GM12878 (cell line): Measurements from ENCODE around the gene SCYL3. TPM values are rescaled to one million over a fixed set of nuclear protein-coding genes. Genes with fewer than 3 reads are reported as not detected.
A peak's percentile ranks its signal among the peaks of the same experiment; 100 is the strongest.

Experiments
- ATAC-seq: fragments of 200-7000 bp; cut with Tn5 transposase; 3 replicates; pipeline ENCODE4 v1.9.1; 2020; ENCODE audit warnings: mild to moderate bottlenecking, moderate library complexity
- BruUV-seq: library from RNA; stranded (reverse); fragments of 400-500 nt; replicated peaks from 2 replicates; lab custom pipeline; 2021; lab: Mats Ljungman, UMichigan
- CTCF ChIA-PET: fragments of 300-600 bp; sonication (Branson Sonifier 250); formaldehyde crosslinking; extraction: SDS; loops from one replicate; lab custom pipeline; 2021; ENCODE audit warnings: inconsistent platforms; lab: Yijun Ruan, JAX
- POLR2A ChIA-PET: fragments of 350-600 bp; formaldehyde crosslinking; extraction: SDS; loops from one replicate; lab custom pipeline; 2021; ENCODE audit warnings: inconsistent platforms; lab: Charles Lee
- RAD21 ChIA-PET: fragments of 300-600 bp; sonication (Branson Sonifier 250); formaldehyde crosslinking; loops from one replicate; lab custom pipeline; 2023; ENCODE audit warnings: antibody characterized with exemption; ENCODE audit not compliant: unreplicated experiment; lab: Charles Lee
- SMC1A ChIA-PET: fragments of 300-600 bp; sonication (Branson Sonifier 250); formaldehyde crosslinking; loops from one replicate; lab custom pipeline; 2023; ENCODE audit not compliant: unreplicated experiment, uncharacterized antibody; lab: Charles Lee
- DNase-seq: peaks from one replicate; pipeline ENCODE4 v3.0.0-alpha.2; 2011; ENCODE audit warnings: low read depth, low spot score
- FAIRE-seq: peaks from 3 replicates; lab custom pipeline; 2011; peaks lifted over from hg19 to GRCh38; lab: Jason Lieb, UNC
- H2AFZ ChIP-seq: 2 replicates; pipeline ENCODE4 v1.6.0; 2011; ENCODE audit warnings: low read depth, low read length, control low read depth; ENCODE audit not compliant: control insufficient read depth
- H3K27ac ChIP-seq: 2 replicates; pipeline ENCODE4 v1.5.1; 2011; ENCODE audit warnings: control low read depth; ENCODE audit not compliant: control insufficient read depth, insufficient read depth
- H3K27me3 ChIP-seq, 2 experiments: replicated peaks in 1 of 2; 2 replicates each; pipeline versions ENCODE4 v1.6.0 to v1.6.1; 2011; ENCODE audit warnings: low read length in 1 of 2; ENCODE audit not compliant: control insufficient read depth in 2 of 2, insufficient read depth in 2 of 2
- H3K36me3 ChIP-seq, 2 experiments: 2 replicates each; pipeline ENCODE4 v1.5.1; 2011; ENCODE audit warnings: low read length in 1 of 2; ENCODE audit not compliant: control insufficient read depth in 2 of 2, insufficient read depth in 2 of 2
- H3K4me1 ChIP-seq: 2 replicates; pipeline ENCODE4 v1.6.1; 2011; ENCODE audit warnings: mild to moderate bottlenecking, low read length, moderate library complexity, mixed read lengths; ENCODE audit not compliant: control insufficient read depth, insufficient read depth
- H3K4me2 ChIP-seq: 2 replicates; pipeline ENCODE4 v1.6.0; 2011; ENCODE audit warnings: control low read depth; ENCODE audit not compliant: control insufficient read depth, insufficient read depth
- H3K4me3 ChIP-seq: fragments of 200-600 bp; sonication (generic); 2 replicates; pipeline ENCODE4 v1.5.1; 2016
- H3K79me2 ChIP-seq: 2 replicates; pipeline ENCODE4 v1.6.0; 2011; ENCODE audit warnings: low read length; ENCODE audit not compliant: control insufficient read depth, insufficient read depth
- H3K9ac ChIP-seq: 2 replicates; pipeline ENCODE4 v1.8.0; 2011; ENCODE audit warnings: low read length, control low read depth, mixed read lengths; ENCODE audit not compliant: control insufficient read depth, insufficient read depth
- H3K9me3 ChIP-seq: replicated peaks from 3 replicates; pipeline ENCODE4 v1.5.1; 2011; ENCODE audit warnings: mild to moderate bottlenecking, low read length; ENCODE audit not compliant: control insufficient read depth, insufficient read depth
- H4K20me1 ChIP-seq: 2 replicates; pipeline ENCODE4 v1.6.0; 2011; ENCODE audit not compliant: control insufficient read depth, insufficient read depth
- DPF2 ChIP-seq: fragments of 450-650 bp; IDR thresholded peaks from 2 replicates; pipeline ENCODE4 v1.6.1; 2017; ENCODE audit warnings: mild to moderate bottlenecking
- EP300 ChIP-seq, 2 experiments: fragments of 150-350 bp in 1 of 2; IDR thresholded peaks; 2 replicates each; pipeline ENCODE4 v1.6.1; 2011 to 2012; ENCODE audit warnings: low read depth in 2 of 2, low read length in 2 of 2, borderline replicate concordance in 1 of 2, improper control_type of control experiment in 1 of 2, inconsistent platforms in 1 of 2; ENCODE audit not compliant: control insufficient read depth in 1 of 2
- IKZF1 ChIP-seq: fragments of 450-650 bp; conservative IDR thresholded peaks from 2 replicates; pipeline ENCODE4 v1.6.1; 2017; ENCODE audit warnings: antibody characterized with exemption, mild to moderate bottlenecking
- IRF4 ChIP-seq: IDR thresholded peaks from 2 replicates; pipeline ENCODE4 v1.6.1; 2011; ENCODE audit warnings: low read depth, low read length
- POLR2AphosphoS5 ChIP-seq: IDR thresholded peaks from 2 replicates; pipeline ENCODE4 v1.6.1; 2011; ENCODE audit warnings: mild to moderate bottlenecking, low read length, inconsistent platforms
- SPI1 ChIP-seq: IDR thresholded peaks from 2 replicates; pipeline ENCODE4 v1.6.1; 2011; ENCODE audit warnings: low read depth, mild to moderate bottlenecking, low read length, moderate library complexity, borderline replicate concordance; ENCODE audit not compliant: insufficient read depth
- TAF1 ChIP-seq: IDR thresholded peaks from 2 replicates; pipeline ENCODE4 v1.6.1; 2011; ENCODE audit warnings: mild to moderate bottlenecking, low read depth, low read length, borderline replicate concordance
- WGBS: methylation state at CpG from one replicate; pipeline ENCODE4 v1.1.6; 2016; ENCODE audit warnings: low lambda C conversion rate; ENCODE audit not compliant: insufficient replicate concordance, insufficient coverage; ENCODE audit errors: missing lambda C conversion rate; 5-methylcytosine and 5-hydroxymethylcytosine counted together
- in situ Hi-C: fragments of 300-500 bp; cut with MboI; formaldehyde crosslinking; loops from 9 replicates; pipeline ENCODE4 v1.14.3; 2018; ENCODE audit warnings: mixed read lengths
- intact Hi-C: fragments of 100-400 bp; cut with micrococcal nuclease; formaldehyde crosslinking; loops from one replicate; pipeline ENCODE4 v1.14.2; 2022; ENCODE audit not compliant: unreplicated experiment
- polyA plus RNA-seq, 11 experiments: library from polyadenylated mRNA; depleted of rRNA in 4 of 11; unstranded in 6 of 11; stranded (reverse) in 5 of 11; fragments of >200 nt; fragmentation: Nextera tagmentation in 4 of 11; fragmentation: Illumina TruSeq in 1 of 11; extraction: Ambion mirVana in 4 of 11; extraction: Trizol in 1 of 11; gene quantifications; 1 replicate in 1 of 11; 2 replicates in 10 of 11; pipeline versions ENCODE4 v1.2.1 to v1.2.3, GENCODE V29; 2011 to 2016; ENCODE audit warnings: inconsistent platforms in 2 of 11, missing spikeins in 2 of 11, low read depth in 1 of 11
- total RNA-seq, 4 experiments: library from RNA; depleted of rRNA in 3 of 4; stranded (reverse); fragments of >200 nt in 3 of 4; fragmentation: Illumina TruSeq in 1 of 4; extraction: Trizol in 1 of 4; gene quantifications; 2 replicates each; pipeline versions ENCODE4 v1.2.1 to v1.2.3, GENCODE V29; 2013 to 2021
- TF ChIP-seq, protein P1 (sequence below): fragments of 450-650 bp; IDR thresholded peaks from 2 replicates; pipeline ENCODE4 v1.6.1; 2017; ENCODE audit warnings: antibody characterized with exemption, mild to moderate bottlenecking, moderate library complexity
- TF ChIP-seq, protein P2 (sequence below): fragments of 450-650 bp; conservative IDR thresholded peaks from 2 replicates; pipeline ENCODE4 v1.6.1; 2017; ENCODE audit warnings: mild to moderate bottlenecking, moderate library complexity

SCYL3 gene
- total and polyA plus RNA-seq, 10 of the 15 experiments (the other 5 are each of a cell fraction or from before 2014, with no cell fraction given): 4.3 to 14.3 (median 10.3) TPM

DNA sequence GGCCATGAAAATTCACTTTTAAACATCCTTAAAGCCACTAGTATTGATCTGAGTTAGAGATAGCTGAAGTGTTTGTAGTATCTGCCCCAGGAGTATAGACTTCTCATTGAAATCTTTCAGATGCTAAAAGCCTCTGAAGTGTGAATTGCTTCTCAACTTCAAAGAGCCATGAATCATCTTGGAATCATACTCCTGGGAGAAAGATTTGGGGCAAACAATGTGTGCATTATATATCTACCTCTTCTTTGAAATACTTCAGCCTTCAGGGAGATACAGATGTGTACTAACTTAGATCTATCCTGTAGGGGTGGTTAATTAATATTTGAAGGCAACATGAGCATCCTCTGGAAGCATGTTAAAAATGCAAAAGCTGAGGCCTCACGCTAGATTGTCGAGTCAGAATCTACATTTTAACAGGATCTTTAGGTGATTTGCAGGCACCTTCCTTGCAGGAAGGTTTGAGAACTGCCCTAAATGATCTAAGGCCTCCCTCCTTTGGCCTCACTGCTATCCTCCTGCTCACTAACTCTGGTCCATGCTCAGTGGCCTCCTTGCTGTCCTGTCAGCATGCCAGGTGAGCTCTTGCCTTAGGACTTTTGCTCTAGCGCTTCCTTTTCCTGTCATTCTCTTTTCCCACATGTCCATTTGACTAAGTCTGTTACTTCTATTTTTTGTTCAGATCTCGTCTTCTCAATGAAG lies 6.0 kb upstream of the SCYL3 start:
- no TSS peak for BruUV-seq
- ATAC-seq (no peak), DNase-seq (no peak), FAIRE-seq (no peak)
- intact Hi-C loops: loop anchor here (10.0 kb wide), 1 partner anchor 205 kb away; no protein-coding TSS in a partner anchor
- Histone ChIP-seq H3K4me2 (no peak overlapping the region), H3K4me1 (peaks cover 14% of the 10 kb centered on the region), H3K27ac (no peak overlapping the region), H3K27me3 (no peaks in the 10 kb centered on the region), H3K79me2 (no peaks in the 10 kb centered on the region), H4K20me1 (no peaks in the 10 kb centered on the region), H3K4me3 (no peak overlapping the region), H2AFZ (no peak overlapping the region), H3K9me3 (no peaks in the 10 kb centered on the region), H3K9ac (no peak overlapping the region), H3K36me3 (no peaks in the 10 kb centered on the region)
- 84% methylated on average over 4 of the region's 4 CpGs for WGBS
- SMC1A ChIA-PET: interaction anchor here (1.8 to 9.8 kb wide), 4 partner anchors 8 to 27 kb away, joined by 5 to 165 read pairs (median 16); no protein-coding TSS in a partner anchor
- no peak for TF ChIP-seq POLR2AphosphoS5
- CTCF ChIA-PET: interaction anchor here (0.7 to 1.1 kb wide), 2 partner anchors 35 to 1029 kb away, joined by 3 to 4 read pairs; no protein-coding TSS in a partner anchor
- in situ Hi-C loops: no loop called here
- POLR2A ChIA-PET: interaction anchor here (3.7 kb wide), 1 partner anchor 8 kb away, joined by 16 read pairs; no protein-coding TSS in a partner anchor
- RAD21 ChIA-PET: interaction anchor here (1.6 kb wide), 1 partner anchor 9 kb away, joined by 4 read pairs; no protein-coding TSS in a partner anchor

DNA sequence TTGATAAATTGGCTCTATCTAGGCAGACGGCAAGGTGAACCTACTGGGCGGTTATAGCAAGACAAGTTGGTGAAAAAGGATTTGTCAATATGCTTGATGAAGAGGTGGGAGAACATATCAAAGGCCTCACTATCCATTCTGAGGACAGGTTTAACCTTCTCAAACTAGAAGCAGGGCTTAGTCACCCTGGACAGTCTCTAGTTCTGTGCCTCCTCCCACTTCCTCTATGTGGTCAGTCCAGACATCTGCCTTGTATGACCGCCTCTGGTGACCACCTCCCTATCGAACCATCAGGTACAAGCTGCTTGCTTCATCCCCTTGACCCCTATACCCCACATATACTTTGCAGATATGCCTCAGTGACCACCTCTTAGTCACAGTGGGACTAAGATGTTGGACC lies 2.3 kb upstream of the SCYL3 start:
- Histone ChIP-seq H3K79me2 (peaks cover 26% of the 10 kb centered on the region), H3K36me3 (no peaks in the 10 kb centered on the region), H3K27me3 (no peaks in the 10 kb centered on the region), H3K27ac (no peak overlapping the region), H3K9ac (no peak overlapping the region), H3K4me3 (no peak overlapping the region), H3K4me1 (peaks cover 20% of the 10 kb centered on the region), H3K4me2 (no peak overlapping the region), H2AFZ (peak overlapping the region; percentile 49; the same call in 1 of the 2 replicates), H4K20me1 (no peaks in the 10 kb centered on the region), H3K9me3 (no peaks in the 10 kb centered on the region)
- SMC1A ChIA-PET: interaction anchor here (1.6 to 9.8 kb wide), 5 partner anchors 9 to 23 kb away, joined by 5 to 165 read pairs (median 25); no protein-coding TSS in a partner anchor
- DNase-seq (no peak), ATAC-seq (peak; percentile 36), FAIRE-seq (no peak)
- WGBS: 44% methylated on average over 4 of the region's 4 CpGs
- no TSS peak for BruUV-seq
- in situ Hi-C loops (no loop called here), intact Hi-C loops (loop anchor here (10.0 kb wide), 1 partner anchor 201 kb away; no protein-coding TSS in a partner anchor)
- POLR2A ChIA-PET: interaction anchor here (3.0 to 8.1 kb wide), 3 partner anchors 9 to 21 kb away, joined by 12 to 131 read pairs (median 104); no protein-coding TSS in a partner anchor
- CTCF ChIA-PET: interaction anchor here (1.2 kb wide), 1 partner anchor 12 kb away, joined by 6 read pairs; no protein-coding TSS in a partner anchor
- RAD21 ChIA-PET: interaction anchor here (1.1 to 5.9 kb wide), 5 partner anchors 9 to 33 kb away, joined by 5 to 104 read pairs (median 7); no protein-coding TSS in a partner anchor
- TF ChIP-seq SPI1 (peak; percentile 87), IKZF1 (no peak), EP300 (IDR thresholded peaks at IDR 0.05; ENCODE audit: borderline replicate concordance in 1 of 2, control insufficient read depth in 1 of 2, low read depth in 2 of 2, low read length in 2 of 2) (peak in 1 of 2 experiments; percentile 14; a peak in 1 of 4 replicates), DPF2 (0 out of 2 replicates have a peak, but pooled peaks have one; percentile 31), IRF4 (peak; percentile 46; the same call in 1 of the 2 replicates), TAF1 (no peak)
- TF ChIP-seq, protein P1, sequence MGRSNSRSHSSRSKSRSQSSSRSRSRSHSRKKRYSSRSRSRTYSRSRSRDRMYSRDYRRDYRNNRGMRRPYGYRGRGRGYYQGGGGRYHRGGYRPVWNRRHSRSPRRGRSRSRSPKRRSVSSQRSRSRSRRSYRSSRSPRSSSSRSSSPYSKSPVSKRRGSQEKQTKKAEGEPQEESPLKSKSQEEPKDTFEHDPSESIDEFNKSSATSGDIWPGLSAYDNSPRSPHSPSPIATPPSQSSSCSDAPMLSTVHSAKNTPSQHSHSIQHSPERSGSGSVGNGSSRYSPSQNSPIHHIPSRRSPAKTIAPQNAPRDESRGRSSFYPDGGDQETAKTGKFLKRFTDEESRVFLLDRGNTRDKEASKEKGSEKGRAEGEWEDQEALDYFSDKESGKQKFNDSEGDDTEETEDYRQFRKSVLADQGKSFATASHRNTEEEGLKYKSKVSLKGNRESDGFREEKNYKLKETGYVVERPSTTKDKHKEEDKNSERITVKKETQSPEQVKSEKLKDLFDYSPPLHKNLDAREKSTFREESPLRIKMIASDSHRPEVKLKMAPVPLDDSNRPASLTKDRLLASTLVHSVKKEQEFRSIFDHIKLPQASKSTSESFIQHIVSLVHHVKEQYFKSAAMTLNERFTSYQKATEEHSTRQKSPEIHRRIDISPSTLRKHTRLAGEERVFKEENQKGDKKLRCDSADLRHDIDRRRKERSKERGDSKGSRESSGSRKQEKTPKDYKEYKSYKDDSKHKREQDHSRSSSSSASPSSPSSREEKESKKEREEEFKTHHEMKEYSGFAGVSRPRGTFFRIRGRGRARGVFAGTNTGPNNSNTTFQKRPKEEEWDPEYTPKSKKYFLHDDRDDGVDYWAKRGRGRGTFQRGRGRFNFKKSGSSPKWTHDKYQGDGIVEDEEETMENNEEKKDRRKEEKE: no peak
- TF ChIP-seq, protein P2, sequence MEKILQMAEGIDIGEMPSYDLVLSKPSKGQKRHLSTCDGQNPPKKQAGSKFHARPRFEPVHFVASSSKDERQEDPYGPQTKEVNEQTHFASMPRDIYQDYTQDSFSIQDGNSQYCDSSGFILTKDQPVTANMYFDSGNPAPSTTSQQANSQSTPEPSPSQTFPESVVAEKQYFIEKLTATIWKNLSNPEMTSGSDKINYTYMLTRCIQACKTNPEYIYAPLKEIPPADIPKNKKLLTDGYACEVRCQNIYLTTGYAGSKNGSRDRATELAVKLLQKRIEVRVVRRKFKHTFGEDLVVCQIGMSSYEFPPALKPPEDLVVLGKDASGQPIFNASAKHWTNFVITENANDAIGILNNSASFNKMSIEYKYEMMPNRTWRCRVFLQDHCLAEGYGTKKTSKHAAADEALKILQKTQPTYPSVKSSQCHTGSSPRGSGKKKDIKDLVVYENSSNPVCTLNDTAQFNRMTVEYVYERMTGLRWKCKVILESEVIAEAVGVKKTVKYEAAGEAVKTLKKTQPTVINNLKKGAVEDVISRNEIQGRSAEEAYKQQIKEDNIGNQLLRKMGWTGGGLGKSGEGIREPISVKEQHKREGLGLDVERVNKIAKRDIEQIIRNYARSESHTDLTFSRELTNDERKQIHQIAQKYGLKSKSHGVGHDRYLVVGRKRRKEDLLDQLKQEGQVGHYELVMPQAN: no peak
